Superior temporal gyrus (tissue), 1 donor: Measurements from ENCODE around the gene COL12A1.

Experiments used
- DNase-seq: peaks from one replicate; pipeline ENCODE4 v3.0.0-alpha.2; 2016; ENCODE audit errors: extremely low spot score

COL12A1 gene

GRCh38 chr6:75180864-75181263 is 25.0 kb downstream of the COL12A1 start:
- DNase-seq = no peak

- no peak for DNase-seq
These were observed 27.1 kb downstream of the COL12A1 start for GRCh38 chr6:75178757-75179156.

- DNase-seq = no peak
These were observed 29.7 kb downstream of the COL12A1 start for GRCh38 chr6:75176076-75176582.

GRCh38 chr6:75171986-75172385 is 33.9 kb downstream of the COL12A1 start:
- no peak for DNase-seq

GRCh38 chr6:75171567-75171966 is 34.3 kb downstream of the COL12A1 start:
- DNase-seq = no peak

GRCh38 chr6:75170691-75171560 is 34.9 kb downstream of the COL12A1 start:
- DNase-seq = no peak

- DNase-seq = no peak
These were observed 35.9 kb downstream of the COL12A1 start for GRCh38 chr6:75169689-75170586.

- no peak for DNase-seq
These were observed 38.0 kb downstream of the COL12A1 start for GRCh38 chr6:75167851-75168250.

- DNase-seq = no peak
These were observed 38.5 kb downstream of the COL12A1 start for GRCh38 chr6:75167325-75167724.

GRCh38 chr6:75166773-75167172 is 39.1 kb downstream of the COL12A1 start:
- DNase-seq = no peak

- no peak for DNase-seq
These were observed 39.6 kb downstream of the COL12A1 start for GRCh38 chr6:75166236-75166635.

GRCh38 chr6:75158176-75158575 is 47.7 kb downstream of the COL12A1 start:
- DNase-seq = no peak

- DNase-seq = no peak
These were observed 48.5 kb downstream of the COL12A1 start for GRCh38 chr6:75157336-75157735.

GRCh38 chr6:75156186-75156878 is 49.5 kb downstream of the COL12A1 start:
- no peak for DNase-seq

GRCh38 chr6:75155631-75156030 is 50.2 kb downstream of the COL12A1 start:
- DNase-seq = no peak

GRCh38 chr6:75154973-75155372 is 50.9 kb downstream of the COL12A1 start:
- no peak for DNase-seq

GRCh38 chr6:75150685-75151412 is 55.0 kb downstream of the COL12A1 start:
- no peak for DNase-seq

GRCh38 chr6:75149696-75150095 is 56.2 kb downstream of the COL12A1 start:
- DNase-seq = no peak

- DNase-seq = no peak
These were observed 56.6 kb downstream of the COL12A1 start for GRCh38 chr6:75149240-75149639.

GRCh38 chr6:75147512-75147911 is 58.3 kb downstream of the COL12A1 start:
- DNase-seq = no peak

- DNase-seq = no peak
These were observed 59.9 kb downstream of the COL12A1 start for GRCh38 chr6:75145976-75146375.
